Mononuclear cell (primary cell): Measurements from ENCODE around the gene DUS1L. TPM values are rescaled to one million over a fixed set of nuclear protein-coding genes. Genes with fewer than 3 reads are reported as not detected.
A peak's percentile ranks its signal among the peaks of the same experiment; 100 is the strongest.

ENCODE experiments used
- H3K27me3 ChIP-seq: 2 replicates; pipeline ENCODE4 v1.6.0; 2011; ENCODE audit warnings: low read length, control low read depth; ENCODE audit not compliant: insufficient read depth
- H3K4me1 ChIP-seq: 2 replicates; pipeline ENCODE4 v1.5.1; 2011; ENCODE audit warnings: mild to moderate bottlenecking, low read length, control low read depth; ENCODE audit not compliant: insufficient read depth
- H3K4me3 ChIP-seq: 2 replicates; pipeline ENCODE4 v1.5.1; 2011; ENCODE audit warnings: mild to moderate bottlenecking, low read length, moderate library complexity
- H3K9me3 ChIP-seq: 2 replicates; pipeline ENCODE4 v1.5.1; 2011; ENCODE audit warnings: low read depth, mild to moderate bottlenecking, control low read depth, low read length
- total RNA-seq: library from RNA; depleted of rRNA; stranded (reverse); fragments of >200 nt; gene quantifications from one replicate; pipeline ENCODE4 v1.2.3, GENCODE V29; 2012

DUS1L gene
- total RNA-seq, 1 donor = 73.6 TPM

DNA sequence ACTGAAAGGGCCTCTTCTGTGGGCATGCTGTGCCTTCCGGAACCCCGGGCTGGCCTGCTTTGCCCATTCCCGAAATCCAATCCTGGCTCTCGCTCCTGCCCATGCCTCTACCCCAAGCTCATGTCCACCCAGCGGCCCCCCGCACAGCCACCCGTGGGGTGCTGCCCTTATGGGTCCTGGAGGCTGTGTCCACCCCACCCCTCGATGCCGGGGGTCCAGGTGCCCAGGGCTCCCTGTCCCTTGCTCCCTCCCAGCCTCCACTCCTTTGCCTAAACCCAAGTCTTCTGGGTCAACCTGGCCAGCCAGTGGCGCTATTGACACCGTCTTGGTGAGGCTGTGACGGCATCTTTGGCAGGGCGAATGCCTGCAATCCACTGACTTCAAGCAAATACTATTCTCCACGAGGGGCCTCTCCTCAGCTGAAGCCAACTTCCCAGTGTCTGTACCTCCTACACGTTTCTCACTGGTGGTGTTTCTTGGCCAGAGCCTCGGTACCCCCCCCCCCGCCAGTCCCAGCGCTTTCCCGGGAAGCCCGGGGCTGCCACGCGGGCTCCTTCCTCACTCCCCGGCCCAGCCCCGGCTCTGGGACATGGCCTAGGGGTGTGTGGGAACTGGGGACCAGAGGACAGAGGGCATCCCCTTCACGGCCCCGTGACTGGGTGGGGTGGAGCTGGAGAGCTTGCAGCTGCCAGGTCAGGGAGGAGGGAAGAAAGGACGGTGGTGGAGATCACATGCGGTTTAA lies 12.2 kb upstream of the DUS1L start:
- Histone ChIP-seq H3K4me1 (no peaks in the 10 kb centered on the region), H3K9me3 (no peaks in the 10 kb centered on the region), H3K27me3 (no peaks in the 10 kb centered on the region), H3K4me3 (no peak overlapping the region)

DNA sequence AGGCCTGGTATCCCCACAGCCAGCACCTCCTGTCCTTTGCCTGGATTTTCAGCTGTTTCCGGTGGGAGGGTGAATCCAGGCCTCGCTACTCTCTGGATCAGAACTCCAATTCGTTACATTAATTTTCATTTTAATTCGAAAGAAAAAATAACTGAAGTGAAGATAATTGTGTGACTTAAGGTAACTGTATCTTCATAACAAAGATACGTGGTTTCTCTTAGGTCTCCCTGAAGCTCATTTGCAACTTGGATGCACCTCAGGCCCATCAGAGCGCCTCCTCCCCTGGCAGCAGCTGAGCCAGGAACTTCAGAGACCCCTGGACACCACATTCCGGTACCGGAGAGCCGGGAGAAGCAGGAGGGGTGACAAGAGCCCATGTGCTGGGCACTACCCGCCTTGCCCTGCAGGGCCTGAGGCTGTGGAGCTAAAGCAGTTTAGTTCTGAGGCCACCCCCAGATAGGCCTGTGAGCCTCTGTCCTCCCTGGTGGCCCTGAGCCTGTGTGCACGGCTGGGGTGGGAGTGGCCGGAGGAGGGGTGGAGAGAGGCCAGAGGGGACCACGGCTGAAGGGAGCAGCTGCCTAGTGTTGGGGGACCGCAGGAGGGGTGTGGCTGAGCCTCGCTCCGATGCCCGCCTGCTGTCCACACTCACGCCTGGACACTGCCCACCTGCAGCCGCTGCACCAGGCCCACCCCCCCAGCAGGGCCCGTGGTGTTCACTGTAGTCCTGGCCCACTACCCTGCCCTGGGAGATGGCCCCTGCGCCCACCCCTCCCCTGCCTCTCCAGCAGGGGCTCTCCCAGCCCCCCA lies 11.4 kb upstream of the DUS1L start:
- H3K4me1 ChIP-seq = no peaks in the 10 kb centered on the region
- no peaks in the 10 kb centered on the region for H3K9me3 ChIP-seq
- no peaks in the 10 kb centered on the region for H3K27me3 ChIP-seq
- no peak overlapping the region for H3K4me3 ChIP-seq

- Histone ChIP-seq H3K4me3 (no peak overlapping the region), H3K9me3 (no peaks in the 10 kb centered on the region), H3K4me1 (no peaks in the 10 kb centered on the region), H3K27me3 (no peaks in the 10 kb centered on the region)
These were observed 10.6 kb upstream of the DUS1L start for GRCh38 chr17:82076018-82076784.

DNA sequence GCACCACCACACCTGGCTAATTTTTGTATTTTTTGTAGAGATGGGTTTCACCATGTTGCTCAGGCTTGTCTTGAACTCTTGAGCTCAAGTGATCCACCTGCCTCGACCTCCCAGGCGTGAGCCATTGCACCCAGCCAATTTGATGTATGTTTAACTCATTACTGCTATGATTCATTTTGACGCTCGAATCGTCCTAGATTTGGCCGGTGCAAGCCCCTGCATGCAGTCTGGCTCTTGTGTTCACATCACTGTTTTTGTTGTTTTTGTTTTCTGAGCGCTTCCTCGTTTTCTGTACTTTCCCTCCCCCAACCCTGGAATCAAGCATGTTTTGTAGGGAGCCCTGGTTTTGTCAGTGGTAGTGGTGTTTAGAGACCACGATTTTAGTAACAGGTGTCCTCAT lies 7.8 kb upstream of the DUS1L start:
- H3K4me3 ChIP-seq = no peak overlapping the region
- H3K9me3 ChIP-seq = no peaks in the 10 kb centered on the region
- no peaks in the 10 kb centered on the region for H3K27me3 ChIP-seq
- no peaks in the 10 kb centered on the region for H3K4me1 ChIP-seq

DNA sequence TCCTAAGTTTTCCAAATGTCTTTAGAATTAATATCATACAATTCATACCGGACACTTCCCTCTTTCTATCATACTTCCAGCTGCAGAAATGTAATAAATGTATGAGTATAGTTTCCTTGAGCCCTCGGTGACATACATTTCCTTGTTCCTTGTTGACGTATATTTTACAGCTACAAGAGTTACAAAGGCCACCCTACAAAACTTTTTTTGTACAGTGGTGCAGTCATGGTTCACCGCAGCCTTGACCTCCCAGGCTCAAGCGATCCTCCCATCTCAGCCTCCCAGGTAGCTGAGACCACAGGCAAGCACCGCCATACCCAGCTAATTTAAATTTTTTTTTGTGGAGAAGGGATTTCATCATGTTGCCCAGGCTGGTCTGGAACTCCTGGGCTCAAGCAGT lies 7.2 kb upstream of the DUS1L start:
- Histone ChIP-seq H3K4me1 (no peaks in the 10 kb centered on the region), H3K27me3 (no peaks in the 10 kb centered on the region), H3K9me3 (no peaks in the 10 kb centered on the region), H3K4me3 (no peak overlapping the region)

DNA sequence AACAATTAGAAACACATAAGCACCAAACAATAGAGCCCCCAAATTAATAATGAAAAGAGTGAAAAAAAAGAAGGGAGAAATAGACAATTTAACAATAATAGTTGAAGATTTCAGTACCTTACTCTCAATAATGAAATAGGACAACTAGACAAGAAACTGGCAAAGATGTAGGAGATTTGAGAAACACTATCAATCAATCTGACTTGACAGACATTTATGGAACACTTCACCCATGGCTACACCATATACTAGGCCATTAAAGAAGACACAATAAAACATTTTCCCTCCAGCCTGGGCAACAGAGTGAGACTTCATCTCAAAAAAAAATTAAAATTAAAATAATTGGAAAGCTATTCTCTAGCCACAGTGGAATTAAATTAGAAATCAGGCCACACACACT lies 5.0 kb upstream of the DUS1L start:
- Histone ChIP-seq H3K9me3 (no peaks in the 10 kb centered on the region), H3K4me3 (no peak overlapping the region), H3K27me3 (no peaks in the 10 kb centered on the region), H3K4me1 (peaks cover 8% of the 10 kb centered on the region)

GRCh38 chr17:82065193-82065637 lies 389 bp downstream of the DUS1L start:
- Histone ChIP-seq H3K9me3 (no peaks in the 10 kb centered on the region), H3K27me3 (no peaks in the 10 kb centered on the region), H3K4me1 (peaks cover 26% of the 10 kb centered on the region), H3K4me3 (peak overlapping the region; percentile 62)

DNA sequence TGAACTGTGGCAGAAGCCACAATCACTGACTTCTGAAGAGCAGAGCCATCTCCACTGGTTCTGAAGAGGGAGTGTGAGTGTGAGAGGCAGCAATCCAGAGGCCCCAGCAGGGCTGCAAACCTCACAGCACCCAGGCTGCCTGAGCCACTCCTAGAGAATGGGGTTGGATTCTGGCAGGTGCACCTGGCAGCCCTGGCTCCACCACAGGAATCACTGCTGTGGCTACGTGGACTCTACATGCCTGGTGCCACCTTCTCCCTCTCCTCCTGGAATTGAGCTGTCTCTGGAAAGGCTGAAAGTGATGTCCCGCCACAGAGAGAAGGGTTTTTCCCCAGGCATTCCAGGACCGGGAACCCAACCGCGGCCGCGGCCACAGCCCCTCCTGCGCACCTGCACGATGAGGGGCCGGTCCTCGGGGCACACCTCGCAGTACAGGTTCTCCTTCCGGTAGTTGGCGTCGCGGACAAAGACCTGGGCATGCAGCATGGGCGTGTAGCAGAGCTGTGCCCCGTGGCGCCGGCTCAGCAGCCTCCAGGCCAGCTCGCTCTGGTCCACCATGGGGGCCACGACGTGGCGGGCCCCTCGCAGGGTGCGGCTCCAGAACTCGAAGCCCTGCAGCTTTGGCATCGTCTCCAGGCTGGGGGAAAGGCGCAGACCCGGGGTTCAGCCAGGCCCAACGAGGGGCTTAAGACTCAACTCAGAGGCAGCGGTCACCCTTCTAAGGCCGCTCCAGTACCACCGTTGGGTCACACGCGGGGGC lies 991 bp downstream of the DUS1L start:
- no peaks in the 10 kb centered on the region for H3K27me3 ChIP-seq
- H3K9me3 ChIP-seq = no peaks in the 10 kb centered on the region
- peaks cover 26% of the 10 kb centered on the region for H3K4me1 ChIP-seq
- peak overlapping the region; percentile 62 for H3K4me3 ChIP-seq

- H3K9me3 ChIP-seq = no peaks in the 10 kb centered on the region
- H3K27me3 ChIP-seq = no peaks in the 10 kb centered on the region
- peaks cover 26% of the 10 kb centered on the region for H3K4me1 ChIP-seq
- H3K4me3 ChIP-seq = no peak overlapping the region
These were observed 1.9 kb downstream of the DUS1L start for GRCh38 chr17:82063424-82064415.

DNA sequence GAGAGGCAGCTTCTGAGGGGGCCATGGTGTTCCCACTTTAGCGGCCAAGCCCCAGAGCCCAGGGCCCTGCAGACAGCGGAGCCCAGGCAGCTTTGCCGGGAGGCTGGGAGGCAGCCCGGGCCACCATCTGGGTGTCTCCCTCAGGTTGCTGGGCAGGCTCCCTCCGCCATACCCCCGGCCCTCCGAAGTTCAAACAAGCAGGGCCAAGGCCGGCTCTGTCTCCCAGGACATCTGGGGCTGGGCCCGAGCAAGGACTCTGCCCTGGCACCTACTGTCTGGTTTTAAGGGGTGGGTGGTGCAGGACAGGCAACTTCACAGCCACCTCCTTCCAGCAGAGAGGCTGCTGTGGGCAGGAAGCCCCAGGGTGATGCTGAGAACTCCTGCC lies 2.6 kb downstream of the DUS1L start:
- H3K9me3 ChIP-seq = no peaks in the 10 kb centered on the region
- H3K27me3 ChIP-seq = no peaks in the 10 kb centered on the region
- H3K4me1 ChIP-seq = peaks cover 26% of the 10 kb centered on the region
- no peak overlapping the region for H3K4me3 ChIP-seq

- Histone ChIP-seq H3K9me3 (no peaks in the 10 kb centered on the region), H3K27me3 (no peaks in the 10 kb centered on the region), H3K4me1 (peaks cover 26% of the 10 kb centered on the region), H3K4me3 (no peak overlapping the region)
These were observed 3.3 kb downstream of the DUS1L start for GRCh38 chr17:82062076-82062983.

DNA sequence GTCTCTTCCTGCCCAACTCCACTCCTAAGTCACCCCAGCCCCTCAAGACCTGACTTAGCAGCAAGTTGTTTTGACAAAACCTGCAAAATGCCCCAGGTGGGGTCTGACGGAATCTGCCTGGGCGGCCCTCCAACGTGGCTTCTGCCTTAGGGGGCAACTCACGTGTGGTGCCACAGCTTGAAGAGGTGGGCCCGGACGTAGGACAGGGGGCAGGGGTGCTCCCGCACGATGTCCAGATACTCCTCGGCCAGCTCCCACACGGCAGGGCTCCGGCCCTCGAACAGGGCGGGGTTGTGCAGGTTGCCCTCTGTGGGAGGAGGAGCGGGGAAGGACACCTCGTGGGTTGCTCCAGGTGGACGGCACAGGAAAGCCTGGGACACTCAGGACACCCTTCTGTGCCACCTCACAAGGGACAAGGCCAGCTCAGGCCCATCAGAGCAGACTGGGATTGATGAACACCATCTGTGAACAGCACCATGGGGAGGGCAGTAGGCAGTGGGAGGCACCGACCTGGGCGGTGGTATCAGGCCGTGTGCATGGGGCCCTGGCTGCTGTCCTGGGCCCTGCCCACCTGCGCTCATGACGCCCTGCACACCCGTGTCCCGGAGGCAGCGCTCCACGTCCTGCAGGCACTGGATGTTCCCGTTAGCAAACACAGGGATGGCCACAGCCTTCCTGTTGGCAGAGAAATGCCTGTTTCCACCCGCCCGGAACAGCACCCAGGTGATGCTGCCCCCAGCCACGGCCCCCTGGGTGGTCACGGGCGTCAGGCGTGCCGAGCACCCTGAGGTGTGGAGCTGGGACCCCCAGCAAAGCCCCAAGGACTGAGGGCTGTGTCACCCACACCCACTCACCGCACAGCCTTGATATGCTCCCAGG lies 4.3 kb downstream of the DUS1L start:
- no peaks in the 10 kb centered on the region for H3K9me3 ChIP-seq
- no peaks in the 10 kb centered on the region for H3K27me3 ChIP-seq
- H3K4me1 ChIP-seq = peaks cover 22% of the 10 kb centered on the region
- no peak overlapping the region for H3K4me3 ChIP-seq
